Uterus (tissue), 4 donors: ENCODE measurements around the gene ABCC11. TPM values are rescaled to one million over a fixed set of nuclear protein-coding genes. Genes with fewer than 3 reads are reported as not detected.

ENCODE experiments used
- DNase-seq, 2 donors: peaks; one replicate each; pipeline ENCODE4 v3.0.0-alpha.2; 2019 to 2020
- H3K27ac ChIP-seq, 2 donors: fragments of 200-600 bp; sonication (generic); 1 replicate in 1 of 2; 2 replicates in 1 of 2; pipeline ENCODE4 v1.5.1; 2016 to 2018
- H3K27me3 ChIP-seq, 2 donors: fragments of 200-600 bp; sonication (generic); one replicate each; pipeline ENCODE4 v1.5.1; 2018 to 2019; ENCODE audit warnings: control low read depth in 1 of 2
- H3K36me3 ChIP-seq, 2 donors: fragments of 200-600 bp; sonication (generic); one replicate each; pipeline ENCODE4 v1.5.1; 2019; ENCODE audit warnings: control low read depth in 1 of 2
- H3K4me1 ChIP-seq, 2 donors: fragments of 200-600 bp; sonication (generic); one replicate each; pipeline ENCODE4 v1.5.1; 2018 to 2019; ENCODE audit warnings: control low read depth in 1 of 2
- H3K4me3 ChIP-seq, 2 donors: fragments of 200-600 bp; sonication (generic); 1 replicate in 1 of 2; 2 replicates in 1 of 2; pipeline ENCODE4 v1.5.1; 2018 to 2019; ENCODE audit warnings: mild to moderate bottlenecking in 1 of 2
- H3K9me3 ChIP-seq, 2 donors: fragments of 200-600 bp; sonication (generic); one replicate each; pipeline ENCODE4 v1.5.1; 2019; ENCODE audit warnings: control low read depth in 1 of 2
- CTCF ChIP-seq, 4 experiments: fragments of 200-600 bp in 2 of 4; fragments of 450-650 bp in 2 of 4; sonication (generic) in 2 of 4; IDR thresholded peaks; one replicate each; pipeline ENCODE4 v1.5.1; 2016 to 2019; ENCODE audit warnings: antibody characterized with exemption in 4 of 4, mild to moderate bottlenecking in 2 of 4, moderate library complexity in 1 of 4
- POLR2A ChIP-seq, 2 donors: fragments of 450-650 bp; IDR thresholded peaks; one replicate each; pipeline ENCODE4 v1.6.1; 2016; ENCODE audit warnings: antibody characterized with exemption in 2 of 2, mild to moderate bottlenecking in 1 of 2, moderate library complexity in 1 of 2
- intact Hi-C: fragments of 100-400 bp; cut with DNase I; formaldehyde crosslinking; loops from one replicate; pipeline ENCODE4 v1.15.1; 2023; ENCODE audit warnings: low total_unique reads
- total RNA-seq, 4 donors: library from RNA; depleted of rRNA in 3 of 4; stranded (reverse); fragments of >200 nt in 3 of 4; gene quantifications; one replicate each; pipeline versions ENCODE4 v1.1.0 to v1.2.4, GENCODE V29; 2014 to 2023
- donor health status: DM: yes; HTN: yes; CAD: no.

ABCC11 gene
- total RNA-seq, 4 donors from 2014 or later, result 0.48 TPM; not detected in 3

- H3K4me1 ChIP-seq, result no peaks in the 10 kb centered on the region
- no peaks in the 10 kb centered on the region for H3K36me3 ChIP-seq
- no peaks in the 10 kb centered on the region for H3K27me3 ChIP-seq
- intact Hi-C loops, result no loop called here
- no peak for TF ChIP-seq CTCF (IDR thresholded peaks at IDR 0.05)
- TF ChIP-seq POLR2A (IDR thresholded peaks at IDR 0.05), result no peak
- H3K4me3 ChIP-seq, result no peak overlapping the region
- H3K27ac ChIP-seq, result no peak overlapping the region
- H3K9me3 ChIP-seq, result no peaks in the 10 kb centered on the region
- DNase-seq, result no peak
These were observed 66.4 kb downstream of the ABCC11 start for GRCh38 chr16:48180868-48181480.

- Histone ChIP-seq H3K4me1 (no peaks in the 10 kb centered on the region), H3K27me3 (no peaks in the 10 kb centered on the region), H3K36me3 (no peaks in the 10 kb centered on the region), H3K4me3 (no peak overlapping the region), H3K27ac (no peak overlapping the region), H3K9me3 (no peaks in the 10 kb centered on the region)
- intact Hi-C loops, result no loop called here
- TF ChIP-seq CTCF (IDR thresholded peaks at IDR 0.05), result no peak
- no peak for TF ChIP-seq POLR2A (IDR thresholded peaks at IDR 0.05)
- DNase-seq, result no peak
These were observed 70.5 kb downstream of the ABCC11 start for GRCh38 chr16:48176635-48177408.

- intact Hi-C loops, result no loop called here
- no peak for DNase-seq
- Histone ChIP-seq H3K27ac (no peak overlapping the region), H3K36me3 (no peaks in the 10 kb centered on the region), H3K9me3 (no peaks in the 10 kb centered on the region), H3K4me1 (no peaks in the 10 kb centered on the region), H3K4me3 (no peak overlapping the region), H3K27me3 (no peaks in the 10 kb centered on the region)
- TF ChIP-seq CTCF (IDR thresholded peaks at IDR 0.05), result no peak
- TF ChIP-seq POLR2A (IDR thresholded peaks at IDR 0.05), result no peak
These were observed 73.5 kb downstream of the ABCC11 start for GRCh38 chr16:48173889-48174288.

GRCh38 chr16:48172682-48173081 is 74.7 kb downstream of the ABCC11 start:
- DNase-seq, result no peak
- intact Hi-C loops, result no loop called here
- H3K4me3 ChIP-seq, result no peak overlapping the region
- no peaks in the 10 kb centered on the region for H3K27me3 ChIP-seq
- H3K4me1 ChIP-seq, result no peaks in the 10 kb centered on the region
- TF ChIP-seq CTCF (IDR thresholded peaks at IDR 0.05) (no peak), POLR2A (IDR thresholded peaks at IDR 0.05) (no peak)
- H3K27ac ChIP-seq, result no peak overlapping the region
- no peaks in the 10 kb centered on the region for H3K9me3 ChIP-seq
- no peaks in the 10 kb centered on the region for H3K36me3 ChIP-seq

GRCh38 chr16:48169896-48170295 is 77.4 kb downstream of the ABCC11 start:
- TF ChIP-seq CTCF (IDR thresholded peaks at IDR 0.05), result no peak
- no peak for DNase-seq
- H3K4me3 ChIP-seq, result no peak overlapping the region

More at GRCh38 chr16:48169896-48170295, 77.4 kb downstream of the ABCC11 start:
- no peaks in the 10 kb centered on the region for H3K36me3 ChIP-seq
- no peaks in the 10 kb centered on the region for H3K27me3 ChIP-seq
- intact Hi-C loops, result no loop called here
- no peaks in the 10 kb centered on the region for H3K4me1 ChIP-seq
- no peaks in the 10 kb centered on the region for H3K9me3 ChIP-seq
- H3K27ac ChIP-seq, result no peak overlapping the region
